SK-N-SH treated with all-trans-retinoic acid at 6 μM for 48 hours (cell line): ENCODE results near the gene ERO1B.

Experiments used
- ATAC-seq: fragments of 200-7000 bp; cut with Tn5 transposase; 3 replicates; pipeline ENCODE4 v1.9.1; 2020; ENCODE audit warnings: mild to moderate bottlenecking, moderate library complexity
- ARNTL ChIP-seq: fragments of 450-650 bp; formaldehyde crosslinking; IDR thresholded peaks from 2 replicates; pipeline ENCODE4 v1.5.0; 2020; ENCODE audit warnings: low read depth, mild to moderate bottlenecking, moderate library complexity, borderline replicate concordance
- BACH2 ChIP-seq: fragments of 250-450 bp; sonication (Bioruptor Pico); IDR thresholded peaks from 2 replicates; pipeline ENCODE4 v1.9.0; 2021; ENCODE audit warnings: mild to moderate bottlenecking, borderline replicate concordance
- CREB5 ChIP-seq: fragments of 250-450 bp; sonication (Bioruptor Pico); IDR thresholded peaks from 2 replicates; pipeline ENCODE4 v1.5.1; 2020; ENCODE audit warnings: low read depth, mild to moderate bottlenecking, moderate library complexity
- CSDC2 ChIP-seq: fragments of 250-450 bp; sonication (Bioruptor Pico); IDR thresholded peaks from 2 replicates; pipeline ENCODE4 v1.5.0; 2020; ENCODE audit warnings: mild to moderate bottlenecking, moderate library complexity
- ESRRG ChIP-seq: fragments of 250-450 bp; sonication (Bioruptor Pico); IDR thresholded peaks from 2 replicates; pipeline ENCODE4 v1.6.1; 2021; ENCODE audit warnings: mild to moderate bottlenecking
- GLIS3 ChIP-seq: fragments of 250-450 bp; sonication (Bioruptor Pico); IDR thresholded peaks from 2 replicates; pipeline ENCODE4 v1.5.0; 2020; ENCODE audit warnings: mild to moderate bottlenecking, moderate library complexity
- ISL1 ChIP-seq: fragments of 250-450 bp; sonication (Bioruptor Pico); IDR thresholded peaks from 2 replicates; pipeline ENCODE4 v2.1.2; 2022; ENCODE audit warnings: mild to moderate bottlenecking, moderate library complexity
- OSR1 ChIP-seq: fragments of 250-450 bp; sonication (Bioruptor Pico); IDR thresholded peaks from 2 replicates; pipeline ENCODE4 v1.8.0; 2022; ENCODE audit warnings: moderate library complexity, mild to moderate bottlenecking, inconsistent platforms
- PPARA ChIP-seq: fragments of 250-450 bp; sonication (Bioruptor Pico); IDR thresholded peaks from 2 replicates; pipeline ENCODE4 v1.5.0; 2020; ENCODE audit warnings: mild to moderate bottlenecking, borderline replicate concordance
- RARB ChIP-seq: fragments of 250-450 bp; sonication (Bioruptor Pico); IDR thresholded peaks from 2 replicates; pipeline ENCODE4 v1.8.0; 2021; ENCODE audit warnings: mild to moderate bottlenecking, moderate library complexity
- SNAI2 ChIP-seq: fragments of 250-450 bp; sonication (Bioruptor Pico); IDR thresholded peaks from 2 replicates; pipeline ENCODE4 v1.5.0; 2020; ENCODE audit warnings: mild to moderate bottlenecking, moderate library complexity
- TCF4 ChIP-seq: fragments of 250-450 bp; sonication (Bioruptor Pico); IDR thresholded peaks from 2 replicates; pipeline ENCODE4 v1.8.0; 2021; ENCODE audit warnings: mild to moderate bottlenecking, moderate library complexity, borderline replicate concordance
- TOX ChIP-seq: fragments of 250-450 bp; sonication (Bioruptor Pico); IDR thresholded peaks from 2 replicates; pipeline ENCODE4 v1.8.0; 2021; ENCODE audit warnings: mild to moderate bottlenecking, moderate library complexity, borderline replicate concordance
- ZC3H10 ChIP-seq: fragments of 250-450 bp; sonication (Bioruptor Pico); IDR thresholded peaks from 2 replicates; pipeline ENCODE4 v1.5.1; 2021; ENCODE audit warnings: mild to moderate bottlenecking, moderate library complexity
- ZFP3 ChIP-seq: fragments of 250-450 bp; sonication (Bioruptor Pico); IDR thresholded peaks from 2 replicates; pipeline ENCODE4 v1.5.0; 2020; ENCODE audit warnings: mild to moderate bottlenecking, moderate library complexity
- ZFP30 ChIP-seq: fragments of 450-650 bp; formaldehyde crosslinking; IDR thresholded peaks from 2 replicates; pipeline ENCODE4 v1.5.0; 2022; ENCODE audit warnings: mild to moderate bottlenecking, moderate library complexity
- ZNF565 ChIP-seq: fragments of 450-650 bp; formaldehyde crosslinking; conservative IDR thresholded peaks from 2 replicates; pipeline ENCODE4 v1.5.0; 2020; ENCODE audit warnings: low read depth, mild to moderate bottlenecking, moderate library complexity
- ZNF70 ChIP-seq: fragments of 450-650 bp; formaldehyde crosslinking; IDR thresholded peaks from 2 replicates; pipeline ENCODE4 v1.5.0; 2020; ENCODE audit warnings: mild to moderate bottlenecking, moderate library complexity
- ZNF8 ChIP-seq: fragments of 450-650 bp; formaldehyde crosslinking; IDR thresholded peaks from 2 replicates; pipeline ENCODE4 v1.5.0; 2020; ENCODE audit warnings: mild to moderate bottlenecking, moderate library complexity
- TF ChIP-seq, protein P1 (sequence below): fragments of 250-450 bp; sonication (Bioruptor Pico); IDR thresholded peaks from 2 replicates; pipeline ENCODE4 v1.5.0; 2020; ENCODE audit warnings: mild to moderate bottlenecking, moderate library complexity
- TF ChIP-seq, protein P2 (sequence below): fragments of 250-450 bp; sonication (Bioruptor Pico); IDR thresholded peaks from 2 replicates; pipeline ENCODE4 v1.5.1; 2021; ENCODE audit warnings: mild to moderate bottlenecking, moderate library complexity
- TF ChIP-seq, protein P3 (sequence below): fragments of 250-450 bp; sonication (Bioruptor Pico); IDR thresholded peaks from 2 replicates; pipeline ENCODE4 v1.8.0; 2021; ENCODE audit warnings: low read depth, mild to moderate bottlenecking, moderate library complexity, borderline replicate concordance
- TF ChIP-seq, protein P4 (sequence below): fragments of 250-450 bp; sonication (Bioruptor Pico); IDR thresholded peaks from 2 replicates; pipeline ENCODE4 v1.8.0; 2020; ENCODE audit warnings: mild to moderate bottlenecking, moderate library complexity, borderline replicate concordance

Gene ERO1B

GRCh38 chr1:236304682-236305081 lies 22.9 kb upstream of the ERO1B start:
- TF ChIP-seq CREB5 (CRISPR knock-in tag), result no peak
- TF ChIP-seq, protein P1, sequence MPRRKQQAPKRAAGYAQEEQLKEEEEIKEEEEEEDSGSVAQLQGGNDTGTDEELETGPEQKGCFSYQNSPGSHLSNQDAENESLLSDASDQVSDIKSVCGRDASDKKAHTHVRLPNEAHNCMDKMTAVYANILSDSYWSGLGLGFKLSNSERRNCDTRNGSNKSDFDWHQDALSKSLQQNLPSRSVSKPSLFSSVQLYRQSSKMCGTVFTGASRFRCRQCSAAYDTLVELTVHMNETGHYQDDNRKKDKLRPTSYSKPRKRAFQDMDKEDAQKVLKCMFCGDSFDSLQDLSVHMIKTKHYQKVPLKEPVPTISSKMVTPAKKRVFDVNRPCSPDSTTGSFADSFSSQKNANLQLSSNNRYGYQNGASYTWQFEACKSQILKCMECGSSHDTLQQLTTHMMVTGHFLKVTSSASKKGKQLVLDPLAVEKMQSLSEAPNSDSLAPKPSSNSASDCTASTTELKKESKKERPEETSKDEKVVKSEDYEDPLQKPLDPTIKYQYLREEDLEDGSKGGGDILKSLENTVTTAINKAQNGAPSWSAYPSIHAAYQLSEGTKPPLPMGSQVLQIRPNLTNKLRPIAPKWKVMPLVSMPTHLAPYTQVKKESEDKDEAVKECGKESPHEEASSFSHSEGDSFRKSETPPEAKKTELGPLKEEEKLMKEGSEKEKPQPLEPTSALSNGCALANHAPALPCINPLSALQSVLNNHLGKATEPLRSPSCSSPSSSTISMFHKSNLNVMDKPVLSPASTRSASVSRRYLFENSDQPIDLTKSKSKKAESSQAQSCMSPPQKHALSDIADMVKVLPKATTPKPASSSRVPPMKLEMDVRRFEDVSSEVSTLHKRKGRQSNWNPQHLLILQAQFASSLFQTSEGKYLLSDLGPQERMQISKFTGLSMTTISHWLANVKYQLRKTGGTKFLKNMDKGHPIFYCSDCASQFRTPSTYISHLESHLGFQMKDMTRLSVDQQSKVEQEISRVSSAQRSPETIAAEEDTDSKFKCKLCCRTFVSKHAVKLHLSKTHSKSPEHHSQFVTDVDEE (CRISPR knock-in tag), result no peak
- no peak for TF ChIP-seq ZNF8 (CRISPR knock-in tag)
- TF ChIP-seq ISL1 (CRISPR knock-in tag), result no peak
- TF ChIP-seq, protein P2, sequence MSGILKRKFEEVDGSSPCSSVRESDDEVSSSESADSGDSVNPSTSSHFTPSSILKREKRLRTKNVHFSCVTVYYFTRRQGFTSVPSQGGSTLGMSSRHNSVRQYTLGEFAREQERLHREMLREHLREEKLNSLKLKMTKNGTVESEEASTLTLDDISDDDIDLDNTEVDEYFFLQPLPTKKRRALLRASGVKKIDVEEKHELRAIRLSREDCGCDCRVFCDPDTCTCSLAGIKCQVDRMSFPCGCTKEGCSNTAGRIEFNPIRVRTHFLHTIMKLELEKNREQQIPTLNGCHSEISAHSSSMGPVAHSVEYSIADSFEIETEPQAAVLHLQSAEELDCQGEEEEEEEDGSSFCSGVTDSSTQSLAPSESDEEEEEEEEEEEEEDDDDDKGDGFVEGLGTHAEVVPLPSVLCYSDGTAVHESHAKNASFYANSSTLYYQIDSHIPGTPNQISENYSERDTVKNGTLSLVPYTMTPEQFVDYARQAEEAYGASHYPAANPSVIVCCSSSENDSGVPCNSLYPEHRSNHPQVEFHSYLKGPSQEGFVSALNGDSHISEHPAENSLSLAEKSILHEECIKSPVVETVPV (CRISPR knock-in tag), result no peak
- no peak for TF ChIP-seq GLIS3 (CRISPR knock-in tag)
- no peak for TF ChIP-seq OSR1
- no peak for TF ChIP-seq CSDC2
- TF ChIP-seq, protein P3, sequence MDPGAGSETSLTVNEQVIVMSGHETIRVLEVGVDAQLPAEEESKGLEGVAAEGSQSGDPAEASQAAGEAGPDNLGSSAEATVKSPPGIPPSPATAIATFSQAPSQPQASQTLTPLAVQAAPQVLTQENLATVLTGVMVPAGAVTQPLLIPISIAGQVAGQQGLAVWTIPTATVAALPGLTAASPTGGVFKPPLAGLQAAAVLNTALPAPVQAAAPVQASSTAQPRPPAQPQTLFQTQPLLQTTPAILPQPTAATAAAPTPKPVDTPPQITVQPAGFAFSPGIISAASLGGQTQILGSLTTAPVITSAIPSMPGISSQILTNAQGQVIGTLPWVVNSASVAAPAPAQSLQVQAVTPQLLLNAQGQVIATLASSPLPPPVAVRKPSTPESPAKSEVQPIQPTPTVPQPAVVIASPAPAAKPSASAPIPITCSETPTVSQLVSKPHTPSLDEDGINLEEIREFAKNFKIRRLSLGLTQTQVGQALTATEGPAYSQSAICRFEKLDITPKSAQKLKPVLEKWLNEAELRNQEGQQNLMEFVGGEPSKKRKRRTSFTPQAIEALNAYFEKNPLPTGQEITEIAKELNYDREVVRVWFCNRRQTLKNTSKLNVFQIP (CRISPR knock-in tag), result no peak
- TF ChIP-seq ZC3H10 (CRISPR knock-in tag), result no peak
- no peak for TF ChIP-seq ESRRG
- TF ChIP-seq, protein P4, sequence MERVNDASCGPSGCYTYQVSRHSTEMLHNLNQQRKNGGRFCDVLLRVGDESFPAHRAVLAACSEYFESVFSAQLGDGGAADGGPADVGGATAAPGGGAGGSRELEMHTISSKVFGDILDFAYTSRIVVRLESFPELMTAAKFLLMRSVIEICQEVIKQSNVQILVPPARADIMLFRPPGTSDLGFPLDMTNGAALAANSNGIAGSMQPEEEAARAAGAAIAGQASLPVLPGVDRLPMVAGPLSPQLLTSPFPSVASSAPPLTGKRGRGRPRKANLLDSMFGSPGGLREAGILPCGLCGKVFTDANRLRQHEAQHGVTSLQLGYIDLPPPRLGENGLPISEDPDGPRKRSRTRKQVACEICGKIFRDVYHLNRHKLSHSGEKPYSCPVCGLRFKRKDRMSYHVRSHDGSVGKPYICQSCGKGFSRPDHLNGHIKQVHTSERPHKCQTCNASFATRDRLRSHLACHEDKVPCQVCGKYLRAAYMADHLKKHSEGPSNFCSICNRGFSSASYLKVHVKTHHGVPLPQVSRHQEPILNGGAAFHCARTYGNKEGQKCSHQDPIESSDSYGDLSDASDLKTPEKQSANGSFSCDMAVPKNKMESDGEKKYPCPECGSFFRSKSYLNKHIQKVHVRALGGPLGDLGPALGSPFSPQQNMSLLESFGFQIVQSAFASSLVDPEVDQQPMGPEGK, result no peak
- TF ChIP-seq SNAI2 (CRISPR knock-in tag), result no peak
- TF ChIP-seq ZFP3 (CRISPR knock-in tag), result no peak
- ATAC-seq, result no peak

GRCh38 chr1:236303675-236304074 lies 21.9 kb upstream of the ERO1B start:
- TF ChIP-seq OSR1, result no peak
- TF ChIP-seq, protein P1 (CRISPR knock-in tag), result no peak
- TF ChIP-seq SNAI2 (CRISPR knock-in tag), result no peak
- no peak for TF ChIP-seq ZNF70 (CRISPR knock-in tag)
- no peak for TF ChIP-seq TCF4 (CRISPR knock-in tag)
- TF ChIP-seq PPARA, result no peak
- TF ChIP-seq GLIS3 (CRISPR knock-in tag), result no peak
- TF ChIP-seq, protein P3 (CRISPR knock-in tag), result no peak
- TF ChIP-seq ZFP3 (CRISPR knock-in tag), result no peak
- TF ChIP-seq BACH2 (CRISPR knock-in tag), result no peak
- no peak for TF ChIP-seq ZNF565 (CRISPR knock-in tag)
- TF ChIP-seq ESRRG, result no peak
- TF ChIP-seq ZFP30 (CRISPR knock-in tag), result no peak
- TF ChIP-seq ZC3H10 (CRISPR knock-in tag), result no peak
- no peak for TF ChIP-seq ZNF8 (CRISPR knock-in tag)
- no peak for TF ChIP-seq TOX
- TF ChIP-seq CREB5 (CRISPR knock-in tag), result no peak
- no peak for TF ChIP-seq ARNTL
- no peak for TF ChIP-seq RARB (CRISPR knock-in tag)
- ATAC-seq, result 0 out of 3 replicates have a peak, but pooled peaks have one; percentile 42
